ENCODE data around the gene TPPP3. TPM values are rescaled to one million over a fixed set of nuclear protein-coding genes. Genes with fewer than 3 reads are reported as not detected.
"Not testable (repeated sequence)": the region's sequence is repeated elsewhere in the genome, so short reads cannot be mapped to it uniquely, and the experiment has no call there.

TPPP3 gene
- total RNA-seq, 4 donors from 2014 or later = 2.2 to 31.9 (median 7.1) TPM

DNA sequence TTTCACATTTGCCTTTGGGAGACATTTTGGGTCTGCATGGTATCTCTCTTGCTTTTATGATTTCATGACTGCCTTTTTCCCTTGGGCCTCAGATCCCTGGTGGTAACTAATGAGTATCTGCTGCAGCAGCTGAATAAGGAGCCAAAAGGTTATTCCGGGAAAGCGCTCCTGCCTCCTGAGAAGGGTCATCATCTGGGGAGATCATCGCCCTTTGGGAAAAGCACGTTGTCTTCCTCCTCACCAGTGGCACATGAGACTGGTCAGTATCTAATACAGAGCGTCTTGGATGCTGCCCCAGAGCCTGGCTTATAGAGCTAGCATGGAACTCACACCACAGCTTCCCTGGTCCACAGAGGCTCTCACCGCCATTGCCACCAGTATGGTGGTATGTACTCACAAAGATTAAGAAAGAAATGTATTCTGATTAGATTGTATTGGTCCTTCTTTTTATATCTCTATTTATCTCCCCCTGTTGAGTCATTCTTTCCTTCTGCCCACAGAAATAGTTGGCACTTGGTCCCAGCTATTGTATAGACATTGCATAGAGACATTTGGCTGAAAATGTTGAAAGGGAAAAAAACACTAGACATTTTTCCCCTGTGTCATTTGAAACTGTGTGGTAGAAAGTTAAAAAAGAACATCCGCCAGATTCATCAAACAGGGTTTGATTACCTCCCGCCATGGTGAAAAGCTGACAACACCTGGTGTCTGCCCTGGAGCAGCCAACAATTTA is 8.4 kb downstream of the TPPP3 start:
- in situ Hi-C loops (cut with MboI; ENCODE audit: low sequenced_read_pairs in 4 of 4) = no loop called here
- no peak for DNase-seq
- Histone ChIP-seq H3K4me3 (no peak overlapping the region), H3K36me3 (no peaks in the 10 kb centered on the region), H3K27ac (peak overlapping the region in 1 of 4 donors; percentile 31), H3K27me3 (no peaks in the 10 kb centered on the region), H3K9me3 (no peaks in the 10 kb centered on the region), H3K4me1 (peaks cover 21 to 25% of the 10 kb centered on the region in 2 donors)
- no peak for ATAC-seq
- intact Hi-C loops (cut with DNase I; ENCODE audit: low total_unique reads) = no loop called here
- TF ChIP-seq, protein P1, sequence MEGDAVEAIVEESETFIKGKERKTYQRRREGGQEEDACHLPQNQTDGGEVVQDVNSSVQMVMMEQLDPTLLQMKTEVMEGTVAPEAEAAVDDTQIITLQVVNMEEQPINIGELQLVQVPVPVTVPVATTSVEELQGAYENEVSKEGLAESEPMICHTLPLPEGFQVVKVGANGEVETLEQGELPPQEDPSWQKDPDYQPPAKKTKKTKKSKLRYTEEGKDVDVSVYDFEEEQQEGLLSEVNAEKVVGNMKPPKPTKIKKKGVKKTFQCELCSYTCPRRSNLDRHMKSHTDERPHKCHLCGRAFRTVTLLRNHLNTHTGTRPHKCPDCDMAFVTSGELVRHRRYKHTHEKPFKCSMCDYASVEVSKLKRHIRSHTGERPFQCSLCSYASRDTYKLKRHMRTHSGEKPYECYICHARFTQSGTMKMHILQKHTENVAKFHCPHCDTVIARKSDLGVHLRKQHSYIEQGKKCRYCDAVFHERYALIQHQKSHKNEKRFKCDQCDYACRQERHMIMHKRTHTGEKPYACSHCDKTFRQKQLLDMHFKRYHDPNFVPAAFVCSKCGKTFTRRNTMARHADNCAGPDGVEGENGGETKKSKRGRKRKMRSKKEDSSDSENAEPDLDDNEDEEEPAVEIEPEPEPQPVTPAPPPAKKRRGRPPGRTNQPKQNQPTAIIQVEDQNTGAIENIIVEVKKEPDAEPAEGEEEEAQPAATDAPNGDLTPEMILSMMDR (IDR thresholded peaks at IDR 0.05 in 4 of 5, conservative IDR thresholded peaks at IDR 0.05 in 1 of 5) = no peak
- no peak for TF ChIP-seq POLR2A (IDR thresholded peaks at IDR 0.05)

DNA sequence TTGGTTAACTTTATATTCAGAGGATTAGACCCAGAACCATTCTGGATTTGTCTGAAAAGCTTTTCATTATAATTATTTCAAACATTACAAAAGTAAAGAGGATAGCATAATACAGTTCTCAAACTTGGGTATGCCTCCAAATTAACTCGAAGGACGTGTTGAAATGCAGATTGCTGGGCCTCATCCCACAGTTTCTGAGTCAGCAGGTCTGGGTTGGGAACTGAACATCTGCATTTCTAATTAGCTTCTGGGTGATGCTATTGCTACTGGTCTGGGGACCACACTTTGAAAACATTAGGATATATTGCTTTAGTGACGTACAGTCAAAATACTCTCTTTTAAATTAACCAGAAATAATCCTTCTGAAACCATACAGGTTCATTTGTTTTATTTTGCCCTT is 10.0 kb downstream of the TPPP3 start:
- ATAC-seq = no peak
- Histone ChIP-seq H3K27ac (peak overlapping the region in 1 of 4 donors; percentile 21), H3K4me1 (peaks cover 25 to 28% of the 10 kb centered on the region in 2 donors), H3K4me3 (no peak overlapping the region), H3K36me3 (no peaks in the 10 kb centered on the region), H3K27me3 (no peaks in the 10 kb centered on the region), H3K9me3 (no peaks in the 10 kb centered on the region)
- TF ChIP-seq, protein P1 (IDR thresholded peaks at IDR 0.05 in 4 of 5, conservative IDR thresholded peaks at IDR 0.05 in 1 of 5) = no peak
- no peak for TF ChIP-seq POLR2A (IDR thresholded peaks at IDR 0.05)
- intact Hi-C loops (cut with DNase I; ENCODE audit: low total_unique reads) = no loop called here
- in situ Hi-C loops (cut with MboI; ENCODE audit: low sequenced_read_pairs in 4 of 4) = no loop called here
- DNase-seq = no peak

DNA sequence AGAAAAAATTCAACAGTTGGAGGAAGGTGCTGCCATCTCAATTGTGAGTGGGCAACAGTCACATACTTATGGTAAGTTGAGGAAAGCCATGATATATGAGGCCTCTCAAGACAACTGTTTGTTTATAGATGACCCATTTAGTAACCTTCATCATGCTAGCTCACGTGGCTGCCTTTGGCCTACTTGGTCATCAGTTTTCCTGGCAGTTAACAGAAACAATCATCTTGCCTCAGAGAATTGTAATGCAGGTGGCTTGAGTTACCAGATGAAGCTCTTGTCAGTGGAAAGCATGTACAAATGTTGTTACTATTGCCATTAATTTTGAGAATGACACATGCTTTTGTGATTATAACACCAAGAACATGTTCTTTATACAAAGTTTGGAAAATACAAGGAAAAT is 14.7 kb downstream of the TPPP3 start:
- in situ Hi-C loops (cut with MboI; ENCODE audit: low sequenced_read_pairs in 4 of 4) (no loop called here), intact Hi-C loops (cut with DNase I; ENCODE audit: low total_unique reads) (no loop called here)
- Histone ChIP-seq H3K36me3 (no peaks in the 10 kb centered on the region), H3K4me3 (no peak overlapping the region), H3K9me3 (no peaks in the 10 kb centered on the region), H3K27me3 (no peaks in the 10 kb centered on the region), H3K27ac (peak overlapping the region; percentile 52 to 79 (median 60)), H3K4me1 (peaks cover 22 to 24% of the 10 kb centered on the region in 2 donors)
- TF ChIP-seq POLR2A (IDR thresholded peaks at IDR 0.05) = no peak
- TF ChIP-seq, protein P1 (IDR thresholded peaks at IDR 0.05 in 4 of 5, conservative IDR thresholded peaks at IDR 0.05 in 1 of 5) = no peak
- DNase-seq (peak in 1 of 2 donors; percentile 55), ATAC-seq (peak; percentile 93 to 94)

DNA sequence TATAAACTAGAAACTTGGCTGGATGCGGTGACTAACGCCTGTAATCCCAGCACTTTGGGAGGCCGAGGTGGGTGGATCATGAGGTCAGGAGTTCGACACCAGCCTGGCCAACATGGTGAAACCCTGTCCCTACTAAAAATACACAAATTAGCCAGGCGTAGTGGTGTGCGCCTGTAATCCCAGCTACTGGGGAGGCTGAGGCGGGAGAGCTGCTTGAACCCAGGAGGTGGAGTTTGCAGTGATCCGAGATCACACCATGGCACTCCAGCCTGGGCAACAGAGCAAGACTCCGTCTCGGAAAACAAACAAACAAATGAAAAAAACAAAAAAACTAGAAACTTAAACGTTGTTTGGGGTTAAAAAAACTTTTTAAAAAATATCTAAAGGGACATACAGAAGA is 17.3 kb downstream of the TPPP3 start:
- H3K36me3 ChIP-seq; DNase-seq; in situ Hi-C loops (cut with MboI; ENCODE audit: low sequenced_read_pairs in 4 of 4); H3K4me3 ChIP-seq; H3K27me3 ChIP-seq; H3K9me3 ChIP-seq; H3K27ac ChIP-seq; ATAC-seq: not testable (repeated sequence)
- peaks cover 24 to 25% of the 10 kb centered on the region in 2 donors for H3K4me1 ChIP-seq
- intact Hi-C loops (cut with DNase I; ENCODE audit: low total_unique reads) = loop anchor here (2.0 kb wide), 1 partner anchor 17 kb away; the partner anchor contains the start of gene TPPP3

DNA sequence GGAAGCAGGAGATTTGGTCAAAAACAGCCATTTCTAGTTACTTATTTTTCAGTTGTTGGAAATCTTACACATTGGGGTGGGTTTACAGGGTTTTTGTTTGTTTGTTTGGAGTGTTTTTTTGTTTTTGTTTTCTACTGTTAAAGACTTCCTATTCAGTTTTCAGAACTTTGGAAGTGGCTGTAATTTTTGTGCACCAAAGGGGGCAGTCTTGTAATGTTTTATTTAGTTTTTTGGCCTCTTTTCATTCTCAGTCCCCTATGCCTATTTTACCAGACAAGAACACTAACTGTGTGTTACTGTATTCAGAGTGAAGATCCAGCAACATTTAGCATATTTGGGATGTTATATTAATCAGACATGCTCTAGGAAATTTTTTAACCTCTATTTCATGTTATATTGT is 20.6 kb downstream of the TPPP3 start:
- intact Hi-C loops (cut with DNase I; ENCODE audit: low total_unique reads) = loop anchor here (2.0 kb wide), 1 partner anchor 44 kb away; the partner anchor contains the start of gene ZDHHC1

More for the DNA sequence above, 20.6 kb downstream of the TPPP3 start:
- TF ChIP-seq POLR2A (IDR thresholded peaks at IDR 0.05) = no peak
- TF ChIP-seq, protein P1 (IDR thresholded peaks at IDR 0.05 in 4 of 5, conservative IDR thresholded peaks at IDR 0.05 in 1 of 5) = peak in 4 of 5 experiments; percentile 22 to 53 (median 34)
- H3K4me1 ChIP-seq = peaks cover 0 to 3% of the 10 kb centered on the region in 2 donors
- no peaks in the 10 kb centered on the region for H3K9me3 ChIP-seq
- no peak overlapping the region for H3K27ac ChIP-seq
- no peak for DNase-seq
- H3K36me3 ChIP-seq = no peaks in the 10 kb centered on the region
- H3K4me3 ChIP-seq = no peak overlapping the region
- no peaks in the 10 kb centered on the region for H3K27me3 ChIP-seq
- in situ Hi-C loops (cut with MboI; ENCODE audit: low sequenced_read_pairs in 4 of 4) = no loop called here
- ATAC-seq = no peak

All from gastrocnemius medialis (tissue), 4 donors.